SK-N-SH (cell line): ENCODE data around the gene CHMP2B. TPM values are rescaled to one million over a fixed set of nuclear protein-coding genes. Genes with fewer than 3 reads are reported as not detected.
"Not testable (repeated sequence)": the region's sequence is repeated elsewhere in the genome, so short reads cannot be mapped to it uniquely, and the experiment has no call there.

Source experiments
- CTCF ChIA-PET: fragments of 300-600, 350-600 bp; formaldehyde crosslinking; extraction: SDS; loops from one replicate; lab custom pipeline; 2021; lab: Yijun Ruan, JAX
- POLR2A ChIA-PET: fragments of 350-600 bp; sonication (Branson Sonifier 250); formaldehyde crosslinking; extraction: SDS; loops from one replicate; lab custom pipeline; 2020; ENCODE audit warnings: antibody characterized with exemption, inconsistent platforms; lab: Yijun Ruan, JAX
- DNase-seq: peaks from one replicate; pipeline ENCODE4 v3.0.0; 2012
- H2AFZ ChIP-seq: fragments of 200-600 bp; sonication (generic); 2 replicates; pipeline ENCODE4 v1.8.1; 2016; ENCODE audit warnings: antibody characterized with exemption, mild to moderate bottlenecking, low read depth
- H3F3A ChIP-seq: fragments of 200-600 bp; sonication (generic); replicated peaks from 2 replicates; pipeline ENCODE3; 2016; ENCODE audit warnings: antibody characterized with exemption, mild to moderate bottlenecking; ENCODE audit not compliant: insufficient read depth
- H3K27ac ChIP-seq, 2 experiments: fragments of 200-500 bp in 1 of 2; fragments of 200-600 bp in 1 of 2; sonication (Bioruptor generic) in 1 of 2; sonication (generic), shearing (Covaris generic) in 1 of 2; 2 replicates each; pipeline versions ENCODE4 v1.5.1 to v1.6.1; 2014 to 2016; ENCODE audit warnings: low read depth in 2 of 2, inconsistent platforms in 1 of 2, low read length in 1 of 2, mild to moderate bottlenecking in 1 of 2, mixed read lengths in 1 of 2
- H3K27me3 ChIP-seq: fragments of 200-600 bp; sonication (generic), shearing (Covaris generic); 2 replicates; pipeline ENCODE4 v1.6.1; 2016; ENCODE audit warnings: mixed run types; ENCODE audit not compliant: insufficient read depth
- H3K36me3 ChIP-seq, 2 experiments: fragments of 200-500 bp in 1 of 2; fragments of 200-600 bp in 1 of 2; sonication (Bioruptor generic) in 1 of 2; sonication (generic) in 1 of 2; replicated peaks in 1 of 2; 2 replicates each; pipeline versions ENCODE3 to v1.5.1; 2014 to 2016; ENCODE audit warnings: low read length in 1 of 2, mild to moderate bottlenecking in 1 of 2; ENCODE audit not compliant: insufficient read depth in 2 of 2, control insufficient read depth in 1 of 2
- H3K4me1 ChIP-seq, 2 experiments: fragments of 200-500 bp in 1 of 2; fragments of 200-600 bp in 1 of 2; sonication (Bioruptor generic) in 1 of 2; sonication (generic), shearing (Covaris generic) in 1 of 2; 2 replicates each; pipeline versions ENCODE4 v1.5.1 to v1.6.1; 2014 to 2016; ENCODE audit warnings: low read depth in 1 of 2, low read length in 1 of 2, mixed run types in 1 of 2; ENCODE audit not compliant: insufficient read depth in 2 of 2, control insufficient read depth in 1 of 2
- H3K4me2 ChIP-seq: fragments of 200-600 bp; sonication (generic), shearing (Covaris generic); 2 replicates; pipeline ENCODE4 v1.6.1; 2017; ENCODE audit warnings: mixed run types
- H3K4me3 ChIP-seq, 2 experiments: fragments of 200-500 bp in 1 of 2; fragments of 200-600 bp in 1 of 2; sonication (Bioruptor generic) in 1 of 2; sonication (generic), shearing (Covaris generic) in 1 of 2; 2 replicates each; pipeline versions ENCODE4 v1.5.1 to v1.8.1; 2014 to 2016; ENCODE audit warnings: low read depth in 2 of 2, inconsistent platforms in 1 of 2, low read length in 1 of 2, mild to moderate bottlenecking in 1 of 2, mixed read lengths in 1 of 2, moderate library complexity in 1 of 2
- H3K79me2 ChIP-seq: fragments of 200-600 bp; sonication (generic); 2 replicates; pipeline ENCODE4 v1.8.1; 2017; ENCODE audit warnings: mild to moderate bottlenecking; ENCODE audit not compliant: insufficient read depth
- H3K9ac ChIP-seq: fragments of 200-600 bp; sonication (generic); 2 replicates; pipeline ENCODE4 v1.6.1; 2017; ENCODE audit warnings: mixed run types
- H3K9me2 ChIP-seq: fragments of 200-600 bp; sonication (generic); 2 replicates; pipeline ENCODE4 v1.6.1; 2017; ENCODE audit warnings: mixed run types
- H3K9me3 ChIP-seq: fragments of 200-600 bp; sonication (generic); 2 replicates; pipeline ENCODE4 v1.6.1; 2017; ENCODE audit warnings: mixed run types, mild to moderate bottlenecking, moderate library complexity
- H4K20me1 ChIP-seq: fragments of 200-600 bp; sonication (generic); 2 replicates; pipeline ENCODE4 v1.6.1; 2017; ENCODE audit warnings: mild to moderate bottlenecking, mixed run types; ENCODE audit not compliant: insufficient read depth
- CTCF ChIP-seq: fragments of 200-600 bp; sonication (generic); IDR thresholded peaks from 2 replicates; pipeline ENCODE4 v1.6.1; 2017; ENCODE audit warnings: antibody characterized with exemption, mild to moderate bottlenecking, moderate library complexity
- FOSL2 ChIP-seq: IDR thresholded peaks from 2 replicates; pipeline ENCODE4 v1.4.0; 2012; ENCODE audit warnings: low read depth, mild to moderate bottlenecking, moderate library complexity, borderline replicate concordance
- GATA2 ChIP-seq: sonication (generic); formaldehyde crosslinking; IDR thresholded peaks from 2 replicates; pipeline ENCODE4 v1.5.0; 2020; ENCODE audit warnings: mild to moderate bottlenecking, missing genetic modification reagents
- JUND ChIP-seq: IDR thresholded peaks from 2 replicates; pipeline ENCODE4 v1.4.0; 2012
- MEF2A ChIP-seq: IDR thresholded peaks from 2 replicates; pipeline ENCODE4 v1.4.0; 2012; ENCODE audit warnings: low read depth, borderline replicate concordance
- NFIC ChIP-seq: IDR thresholded peaks from 2 replicates; pipeline ENCODE4 v1.4.0; 2012; ENCODE audit warnings: borderline replicate concordance
- PBX3 ChIP-seq: IDR thresholded peaks from 2 replicates; pipeline ENCODE4; 2012
- RAD21 ChIP-seq: IDR thresholded peaks from 2 replicates; pipeline ENCODE4 v1.6.1; 2012; ENCODE audit warnings: mild to moderate bottlenecking, low read length
- RCOR1 ChIP-seq: fragments of 150-350 bp; IDR thresholded peaks from 2 replicates; pipeline ENCODE4 v1.6.1; 2017; ENCODE audit warnings: antibody characterized with exemption, low read length
- RXRA ChIP-seq: IDR thresholded peaks from 2 replicates; pipeline ENCODE4 v1.4.0; 2012; ENCODE audit warnings: low read depth, mild to moderate bottlenecking, borderline replicate concordance
- SIN3A ChIP-seq: IDR thresholded peaks from 2 replicates; pipeline ENCODE4 v1.6.1; 2012; ENCODE audit warnings: low read depth, mild to moderate bottlenecking, low read length, moderate library complexity, borderline replicate concordance
- SMC3 ChIP-seq: IDR thresholded peaks from 2 replicates; pipeline ENCODE4 v1.6.1; 2012; ENCODE audit warnings: low read depth, low read length, improper control_type of control experiment
- TAF1 ChIP-seq: IDR thresholded peaks from 2 replicates; pipeline ENCODE4 v1.6.1; 2012; ENCODE audit warnings: low read depth, mild to moderate bottlenecking, low read length, moderate library complexity, borderline replicate concordance
- TCF12 ChIP-seq: IDR thresholded peaks from 2 replicates; pipeline ENCODE4 v1.4.0; 2012
- ZBTB33 ChIP-seq: IDR thresholded peaks from 2 replicates; pipeline ENCODE4 v1.4.0; 2012; ENCODE audit warnings: low read depth, borderline replicate concordance
- WGBS: methylation state at CpG from one replicate; pipeline ENCODE4 v1.1.6; 2017; ENCODE audit warnings: low lambda C conversion rate; 5-methylcytosine and 5-hydroxymethylcytosine counted together
- polyA plus RNA-seq, 3 experiments: library from polyadenylated mRNA; depleted of rRNA; stranded (reverse); fragments of >200 nt; gene quantifications; 2 replicates each; pipeline ENCODE4 v1.2.3, GENCODE V29; 2012

Gene CHMP2B
- polyA plus RNA-seq, 1 of the 3 experiments (the other 2 are of a cell fraction) = 8.5 TPM

- 25% methylated on average over 8 of the region's 8 CpGs for WGBS
- Histone ChIP-seq H3K9me2 (no peaks in the 10 kb centered on the region), H3F3A (no peaks in the 10 kb centered on the region), H3K4me3 (no peak overlapping the region), H3K27ac (no peak overlapping the region), H3K9ac (no peak overlapping the region), H3K4me2 (no peak overlapping the region), H3K4me1 (no peaks in the 10 kb centered on the region), H4K20me1 (no peaks in the 10 kb centered on the region), H3K36me3 (no peaks in the 10 kb centered on the region), H3K79me2 (no peaks in the 10 kb centered on the region), H3K9me3 (no peaks in the 10 kb centered on the region), H2AFZ (no peak overlapping the region), H3K27me3 (no peaks in the 10 kb centered on the region; the same call in 1 of the 2 replicates)
- TF ChIP-seq SIN3A (no peak), FOSL2 (no peak), NFIC (no peak), RXRA (no peak), JUND (no peak), MEF2A (no peak), TCF12 (no peak), ZBTB33 (no peak), TAF1 (no peak), RCOR1 (no peak), PBX3 (no peak)
- POLR2A ChIA-PET = no interaction called here
- CTCF ChIA-PET = interaction anchor here (3.9 kb wide), 1 partner anchor 29 kb away, joined by 17 read pairs; no protein-coding TSS in a partner anchor
- no peak for DNase-seq
These were observed 61.3 kb downstream of the CHMP2B start for GRCh38 chr3:87288446-87288845.

- no peak overlapping the region for H3K4me2 ChIP-seq
- TF ChIP-seq GATA2 (CRISPR knock-in tag) = no peak
- TF ChIP-seq CTCF = peak; percentile 83
- TF ChIP-seq SMC3 = peak; percentile 51
- TF ChIP-seq RAD21 = peak; percentile 70
- POLR2A ChIA-PET = no interaction called here
- CTCF ChIA-PET = interaction anchor here (0.6 to 2.2 kb wide), 28 partner anchors 11 to 715 kb away, joined by 3 to 18 read pairs (median 4); partner anchors contain the start of gene CHMP2B
- WGBS = 18% methylated on average over 3 of the region's 3 CpGs
- no peak overlapping the region for H3K27ac ChIP-seq
- no peak overlapping the region for H2AFZ ChIP-seq
- H3K36me3 ChIP-seq = no peaks in the 10 kb centered on the region
- DNase-seq = peak; percentile 36
- no peak overlapping the region for H3K9ac ChIP-seq
- no peaks in the 10 kb centered on the region for H4K20me1 ChIP-seq
- peaks cover 23% of the 10 kb centered on the region for H3K27me3 ChIP-seq
- H3K9me2 ChIP-seq = no peaks in the 10 kb centered on the region; the same call in 1 of the 2 replicates
- H3F3A ChIP-seq = peaks cover 4% of the 10 kb centered on the region
- H3K79me2 ChIP-seq = no peaks in the 10 kb centered on the region
- H3K4me3 ChIP-seq = no peak overlapping the region; a peak in 1 of 4 replicates
- no peaks in the 10 kb centered on the region for H3K9me3 ChIP-seq
- peaks cover 0 to 6% of the 10 kb centered on the region in 2 experiments; a peak in 1 of 4 replicates for H3K4me1 ChIP-seq
These were observed 71.1 kb downstream of the CHMP2B start for GRCh38 chr3:87298111-87298718.

GRCh38 chr3:87305031-87305430 lies 77.9 kb downstream of the CHMP2B start:
- POLR2A ChIA-PET, H2AFZ ChIP-seq, H3K9ac ChIP-seq, H3K4me3 ChIP-seq, H3K9me3 ChIP-seq, H3K9me2 ChIP-seq, H3F3A ChIP-seq, H3K4me2 ChIP-seq, H3K27ac ChIP-seq, H3K4me1 ChIP-seq, DNase-seq, H3K79me2 ChIP-seq, H3K36me3 ChIP-seq, H4K20me1 ChIP-seq: not testable (repeated sequence)
- 12% methylated on average over 1 of the region's 1 CpG for WGBS
- CTCF ChIA-PET = interaction anchor here (0.8 kb wide), 1 partner anchor 46 kb away, joined by 3 read pairs; no protein-coding TSS in a partner anchor
- H3K27me3 ChIP-seq = peaks cover 22% of the 10 kb centered on the region
